ENCODE measurements around the gene PDE4B.

DNA sequence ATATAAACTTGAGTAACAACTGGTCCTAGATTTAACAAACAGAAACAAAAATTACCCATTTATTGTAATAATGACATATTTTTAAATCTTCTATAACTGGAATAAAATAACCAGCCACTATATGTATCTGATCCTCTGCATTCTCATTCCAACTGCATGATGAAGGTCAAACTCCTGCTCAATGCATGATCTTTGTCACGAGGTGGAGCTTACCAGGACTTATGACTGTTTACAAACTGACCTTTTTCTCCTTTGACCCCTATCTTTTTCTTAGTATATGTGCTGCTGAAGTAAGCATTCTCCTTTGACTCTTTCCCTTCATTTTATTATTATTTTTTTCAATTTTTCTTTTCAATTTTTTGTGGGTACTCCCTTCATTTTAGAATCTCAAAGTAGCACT lies 252.2 kb downstream of the PDE4B start:
- TF ChIP-seq, protein P1, sequence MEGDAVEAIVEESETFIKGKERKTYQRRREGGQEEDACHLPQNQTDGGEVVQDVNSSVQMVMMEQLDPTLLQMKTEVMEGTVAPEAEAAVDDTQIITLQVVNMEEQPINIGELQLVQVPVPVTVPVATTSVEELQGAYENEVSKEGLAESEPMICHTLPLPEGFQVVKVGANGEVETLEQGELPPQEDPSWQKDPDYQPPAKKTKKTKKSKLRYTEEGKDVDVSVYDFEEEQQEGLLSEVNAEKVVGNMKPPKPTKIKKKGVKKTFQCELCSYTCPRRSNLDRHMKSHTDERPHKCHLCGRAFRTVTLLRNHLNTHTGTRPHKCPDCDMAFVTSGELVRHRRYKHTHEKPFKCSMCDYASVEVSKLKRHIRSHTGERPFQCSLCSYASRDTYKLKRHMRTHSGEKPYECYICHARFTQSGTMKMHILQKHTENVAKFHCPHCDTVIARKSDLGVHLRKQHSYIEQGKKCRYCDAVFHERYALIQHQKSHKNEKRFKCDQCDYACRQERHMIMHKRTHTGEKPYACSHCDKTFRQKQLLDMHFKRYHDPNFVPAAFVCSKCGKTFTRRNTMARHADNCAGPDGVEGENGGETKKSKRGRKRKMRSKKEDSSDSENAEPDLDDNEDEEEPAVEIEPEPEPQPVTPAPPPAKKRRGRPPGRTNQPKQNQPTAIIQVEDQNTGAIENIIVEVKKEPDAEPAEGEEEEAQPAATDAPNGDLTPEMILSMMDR (CRISPR knock-in tag; IDR thresholded peaks at IDR 0.05) = no peak
- TF ChIP-seq BRCA1 (CRISPR knock-in tag; IDR thresholded peaks at IDR 0.05) (no peak), POLR2A (IDR thresholded peaks at IDR 0.05; ENCODE audit: insufficient read depth in 1 of 2, low read depth in 2 of 2, low read length in 2 of 2) (no peak), ETV5 (CRISPR knock-in tag; IDR thresholded peaks at IDR 0.05; ENCODE audit: borderline replicate concordance) (no peak), ZSCAN9 (CRISPR knock-in tag; IDR thresholded peaks at IDR 0.05; ENCODE audit: borderline replicate concordance) (no peak), ZNF138 (CRISPR knock-in tag; IDR thresholded peaks at IDR 0.05; ENCODE audit: low read depth) (no peak), ELF1 (CRISPR knock-in tag; IDR thresholded peaks at IDR 0.05) (no peak)
- TF ChIP-seq, protein P2, sequence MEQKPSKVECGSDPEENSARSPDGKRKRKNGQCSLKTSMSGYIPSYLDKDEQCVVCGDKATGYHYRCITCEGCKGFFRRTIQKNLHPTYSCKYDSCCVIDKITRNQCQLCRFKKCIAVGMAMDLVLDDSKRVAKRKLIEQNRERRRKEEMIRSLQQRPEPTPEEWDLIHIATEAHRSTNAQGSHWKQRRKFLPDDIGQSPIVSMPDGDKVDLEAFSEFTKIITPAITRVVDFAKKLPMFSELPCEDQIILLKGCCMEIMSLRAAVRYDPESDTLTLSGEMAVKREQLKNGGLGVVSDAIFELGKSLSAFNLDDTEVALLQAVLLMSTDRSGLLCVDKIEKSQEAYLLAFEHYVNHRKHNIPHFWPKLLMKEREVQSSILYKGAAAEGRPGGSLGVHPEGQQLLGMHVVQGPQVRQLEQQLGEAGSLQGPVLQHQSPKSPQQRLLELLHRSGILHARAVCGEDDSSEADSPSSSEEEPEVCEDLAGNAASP (CRISPR knock-in tag; IDR thresholded peaks at IDR 0.05; ENCODE audit: borderline replicate concordance) = no peak

All from HepG2 (cell line).